Measurements from ENCODE around the gene SLC49A3. TPM values are rescaled to one million over a fixed set of nuclear protein-coding genes. Genes with fewer than 3 reads are reported as not detected.

The SLC49A3 gene
- total and polyA plus RNA-seq, 2 of the 8 experiments (the other 6 are each of a cell fraction or from before 2014, with no cell fraction given): 5.0 to 8.8 TPM

DNA sequence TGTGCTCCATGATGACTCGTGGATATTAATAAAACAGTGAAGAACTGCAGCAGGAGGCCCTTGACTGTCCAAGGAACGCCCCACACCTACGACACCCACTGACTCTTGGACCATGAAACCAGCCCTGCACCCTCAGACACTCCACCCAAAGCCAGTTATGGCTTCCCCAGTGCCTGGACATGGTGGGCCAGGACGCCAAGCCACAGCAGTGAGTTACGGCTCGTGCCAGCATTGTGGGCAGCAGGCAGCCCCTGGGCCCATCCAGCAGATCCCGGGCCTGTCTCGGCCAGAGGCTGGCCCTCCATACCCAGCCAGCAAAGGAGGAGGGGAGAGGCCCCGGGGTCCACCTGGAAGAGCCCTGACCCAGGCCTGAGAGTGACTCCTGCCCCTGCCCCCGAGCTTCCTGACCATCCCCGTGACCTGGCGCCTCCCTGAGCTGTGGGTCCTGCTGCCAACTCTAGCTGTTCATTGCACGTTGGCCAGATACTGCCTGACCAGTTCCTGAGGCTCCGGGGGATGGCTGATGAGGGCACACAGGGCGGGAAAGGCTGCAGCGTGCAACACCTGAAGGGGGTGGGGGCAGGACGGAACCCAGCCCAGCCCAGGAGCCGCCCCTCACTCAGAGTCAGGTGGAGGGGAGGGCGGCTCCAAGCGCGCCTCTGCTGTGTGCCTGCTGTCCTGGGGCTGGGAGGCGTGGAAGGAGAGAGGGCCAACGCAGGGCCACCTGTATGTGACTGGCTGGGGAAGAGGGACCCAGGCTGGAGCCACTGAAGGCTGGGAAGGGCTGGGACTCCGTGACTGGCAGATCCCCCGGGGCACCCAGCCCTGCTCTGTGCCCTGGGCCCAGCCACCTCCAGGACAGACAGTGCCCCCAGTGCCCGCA, 739 bp downstream of the SLC49A3 start (continued):
- TF ChIP-seq CHD7 (IDR thresholded peaks at IDR 0.05; ENCODE audit: insufficient replicate concordance, low read length) (no peak), EGR1 (IDR thresholded peaks at IDR 0.05; ENCODE audit: borderline replicate concordance, low read depth, low read length) (no peak), CHD2 (IDR thresholded peaks at IDR 0.05; ENCODE audit: low read length) (no peak), CREB1 (IDR thresholded peaks at IDR 0.05) (no peak), BACH1 (IDR thresholded peaks at IDR 0.05; ENCODE audit: low read length) (no peak)
- TF ChIP-seq, protein P1, sequence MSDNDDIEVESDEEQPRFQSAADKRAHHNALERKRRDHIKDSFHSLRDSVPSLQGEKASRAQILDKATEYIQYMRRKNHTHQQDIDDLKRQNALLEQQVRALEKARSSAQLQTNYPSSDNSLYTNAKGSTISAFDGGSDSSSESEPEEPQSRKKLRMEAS (IDR thresholded peaks at IDR 0.05): peak; percentile 93
- TF ChIP-seq, protein P2, sequence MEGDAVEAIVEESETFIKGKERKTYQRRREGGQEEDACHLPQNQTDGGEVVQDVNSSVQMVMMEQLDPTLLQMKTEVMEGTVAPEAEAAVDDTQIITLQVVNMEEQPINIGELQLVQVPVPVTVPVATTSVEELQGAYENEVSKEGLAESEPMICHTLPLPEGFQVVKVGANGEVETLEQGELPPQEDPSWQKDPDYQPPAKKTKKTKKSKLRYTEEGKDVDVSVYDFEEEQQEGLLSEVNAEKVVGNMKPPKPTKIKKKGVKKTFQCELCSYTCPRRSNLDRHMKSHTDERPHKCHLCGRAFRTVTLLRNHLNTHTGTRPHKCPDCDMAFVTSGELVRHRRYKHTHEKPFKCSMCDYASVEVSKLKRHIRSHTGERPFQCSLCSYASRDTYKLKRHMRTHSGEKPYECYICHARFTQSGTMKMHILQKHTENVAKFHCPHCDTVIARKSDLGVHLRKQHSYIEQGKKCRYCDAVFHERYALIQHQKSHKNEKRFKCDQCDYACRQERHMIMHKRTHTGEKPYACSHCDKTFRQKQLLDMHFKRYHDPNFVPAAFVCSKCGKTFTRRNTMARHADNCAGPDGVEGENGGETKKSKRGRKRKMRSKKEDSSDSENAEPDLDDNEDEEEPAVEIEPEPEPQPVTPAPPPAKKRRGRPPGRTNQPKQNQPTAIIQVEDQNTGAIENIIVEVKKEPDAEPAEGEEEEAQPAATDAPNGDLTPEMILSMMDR (IDR thresholded peaks at IDR 0.05; ENCODE audit: control extremely low read depth in 1 of 3, insufficient read depth in 1 of 3, low read depth in 1 of 3, low read length in 3 of 3): no peak

All from H1 (cell line).